Panc1 (cell line): ENCODE measurements around the gene RASSF4. TPM values are rescaled to one million over a fixed set of nuclear protein-coding genes. Genes with fewer than 3 reads are reported as not detected.

ENCODE experiments used
- ATAC-seq: fragments of 200-7000 bp; cut with Tn5 transposase; 2 replicates; pipeline ENCODE4 v1.9.1; 2020; ENCODE audit warnings: mild to moderate bottlenecking, moderate library complexity
- BruUV-seq: library from RNA; stranded (reverse); fragments of 400-500 nt; replicated peaks from 2 replicates; lab custom pipeline; 2021; lab: Mats Ljungman, UMichigan
- CTCF ChIA-PET: fragments of 300-600 bp; sonication (Branson Sonifier 250); formaldehyde crosslinking; loops from one replicate; lab custom pipeline; 2022; ENCODE audit warnings: antibody characterized with exemption; lab: Charles Lee
- POLR2A ChIA-PET: fragments of 300-600 bp; sonication (Branson Sonifier 250); formaldehyde crosslinking; loops from one replicate; lab custom pipeline; 2022; ENCODE audit warnings: antibody characterized with exemption; lab: Charles Lee
- DNase-seq: peaks from one replicate; pipeline ENCODE4 v3.0.0-alpha.2; 2010; ENCODE audit warnings: low read depth, low spot score
- H3K27ac ChIP-seq: 2 replicates; pipeline ENCODE4 v1.5.1; 2011; ENCODE audit warnings: mild to moderate bottlenecking, low read length, inconsistent platforms
- H3K27me3 ChIP-seq: fragments of 200-500 bp; sonication (Bioruptor generic); 2 replicates; pipeline ENCODE4 v1.6.0; 2014; ENCODE audit warnings: low read length, inconsistent platforms; ENCODE audit not compliant: control insufficient read depth, insufficient read depth
- H3K36me3 ChIP-seq: fragments of 200-500 bp; sonication (Bioruptor generic); 2 replicates; pipeline ENCODE4 v1.5.1; 2014; ENCODE audit warnings: inconsistent platforms, mild to moderate bottlenecking, low read length, moderate library complexity; ENCODE audit not compliant: control insufficient read depth, insufficient read depth
- H3K4me1 ChIP-seq: 2 replicates; pipeline ENCODE4 v1.5.1; 2011; ENCODE audit warnings: inconsistent platforms, mild to moderate bottlenecking, low read length, moderate library complexity; ENCODE audit not compliant: control insufficient read depth, insufficient read depth
- H3K4me3 ChIP-seq, 2 experiments: 2 replicates each; pipeline ENCODE4 v1.5.1; 2011 to 2012; ENCODE audit warnings: low read depth in 2 of 2, low read length in 2 of 2, mild to moderate bottlenecking in 2 of 2, inconsistent platforms in 1 of 2, moderate library complexity in 1 of 2
- H3K9me3 ChIP-seq: fragments of 200-500 bp; sonication (Bioruptor generic); 2 replicates; pipeline ENCODE4 v1.5.1; 2014; ENCODE audit warnings: low read depth, mild to moderate bottlenecking, inconsistent platforms, low read length, moderate library complexity; ENCODE audit not compliant: control insufficient read depth, insufficient read depth
- CTCF ChIP-seq: fragments of 450-650 bp; IDR thresholded peaks from 2 replicates; pipeline ENCODE4 v1.5.1; 2017; ENCODE audit warnings: mild to moderate bottlenecking
- POLR2AphosphoS5 ChIP-seq: IDR thresholded peaks from 2 replicates; pipeline ENCODE4 v1.6.1; 2012; ENCODE audit warnings: mild to moderate bottlenecking, low read depth, low read length, moderate library complexity
- REST ChIP-seq, 2 experiments: IDR thresholded peaks; 2 replicates each; pipeline ENCODE4 v1.6.1; 2011 to 2012; ENCODE audit warnings: low read depth in 2 of 2, control low read depth in 1 of 2, low read length in 1 of 2, mild to moderate bottlenecking in 1 of 2, moderate library complexity in 1 of 2; ENCODE audit not compliant: insufficient read depth in 1 of 2
- SIN3A ChIP-seq: IDR thresholded peaks from 2 replicates; pipeline ENCODE4 v1.6.1; 2012; ENCODE audit warnings: low read depth, mild to moderate bottlenecking, low read length, moderate library complexity, borderline replicate concordance; ENCODE audit not compliant: insufficient read depth
- TCF7L2 ChIP-seq: IDR thresholded peaks from 2 replicates; pipeline ENCODE4 v1.6.1; 2011; ENCODE audit warnings: mild to moderate bottlenecking, low read depth, low read length, inconsistent platforms
- in situ Hi-C: cut with HindIII; loops from 2 replicates; pipeline ENCODE4 v1.10.0; 2016; ENCODE audit warnings: low sequenced_read_pairs, low pct_unique_long_range_greater_than_20kb
- intact Hi-C: fragments of 100-400 bp; cut with micrococcal nuclease; formaldehyde crosslinking; loops from one replicate; pipeline ENCODE4 v1.10.0; 2022; ENCODE audit not compliant: unreplicated experiment
- total RNA-seq: library from RNA; stranded (reverse); gene quantifications from one replicate; pipeline ENCODE4 v1.2.1, GENCODE V29; 2021; ENCODE audit not compliant: unreplicated experiment

RASSF4 gene
- total RNA-seq, 1 experiment from 2014 or later: 13.9 TPM

GRCh38 chr10:44969854-44970253 lies 10.3 kb downstream of the RASSF4 start:
- DNase-seq (no peak), ATAC-seq (no peak)
- Histone ChIP-seq H3K36me3 (no peaks in the 10 kb centered on the region), H3K27me3 (no peaks in the 10 kb centered on the region), H3K9me3 (no peaks in the 10 kb centered on the region), H3K4me1 (peaks cover 30% of the 10 kb centered on the region), H3K27ac (no peak overlapping the region), H3K4me3 (no peak overlapping the region)
- in situ Hi-C loops (no loop called here), intact Hi-C loops (no loop called here)
- POLR2A ChIA-PET: no interaction called here
- TF ChIP-seq TCF7L2: no peak
- no peak for TF ChIP-seq CTCF
- TF ChIP-seq POLR2AphosphoS5: no peak
- TF ChIP-seq REST (IDR thresholded peaks at IDR 0.05; ENCODE audit: insufficient read depth in 1 of 2, low read depth in 2 of 2, low read length in 1 of 2): no peak
- no peak for TF ChIP-seq SIN3A
- CTCF ChIA-PET: no interaction called here
- no TSS peak for BruUV-seq

DNA sequence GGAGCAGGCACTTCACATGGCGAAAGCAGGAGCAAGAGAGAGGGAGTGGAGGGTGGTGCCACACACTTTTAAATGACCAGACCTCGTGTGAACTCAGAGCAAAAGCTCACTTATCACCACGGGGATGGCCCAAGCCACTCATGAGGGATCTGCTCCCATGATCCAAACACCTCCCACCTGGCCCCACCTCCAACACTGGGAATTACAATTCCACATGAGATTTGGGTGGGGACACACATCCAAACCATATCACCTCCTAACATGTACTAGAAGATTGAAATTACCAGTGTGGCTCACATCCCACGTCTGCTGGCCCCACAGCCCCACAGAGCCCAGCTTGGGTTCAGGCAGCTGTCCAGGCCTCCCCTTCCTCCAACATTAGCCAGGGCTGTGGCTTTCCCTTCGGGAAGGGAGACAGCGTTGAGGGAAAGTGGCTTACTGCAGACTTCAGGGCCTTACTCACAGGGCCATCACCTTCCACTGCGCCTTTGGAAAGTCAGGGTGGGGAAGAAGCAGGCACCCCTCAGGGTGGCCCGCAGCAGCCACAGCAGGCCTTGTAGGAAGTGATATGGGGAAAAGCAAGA lies 11.3 kb downstream of the RASSF4 start:
- H3K9me3 ChIP-seq: no peaks in the 10 kb centered on the region
- CTCF ChIA-PET: no interaction called here
- peaks cover 32% of the 10 kb centered on the region for H3K4me1 ChIP-seq
- DNase-seq (no peak), ATAC-seq (no peak)
- TF ChIP-seq CTCF (no peak), SIN3A (no peak), REST (IDR thresholded peaks at IDR 0.05; ENCODE audit: insufficient read depth in 1 of 2, low read depth in 2 of 2, low read length in 1 of 2) (no peak), POLR2AphosphoS5 (no peak), TCF7L2 (no peak)
- H3K4me3 ChIP-seq: no peak overlapping the region
- intact Hi-C loops (no loop called here), in situ Hi-C loops (no loop called here)
- H3K36me3 ChIP-seq: no peaks in the 10 kb centered on the region
- no TSS peak for BruUV-seq
- H3K27me3 ChIP-seq: no peaks in the 10 kb centered on the region
- POLR2A ChIA-PET: no interaction called here
- no peak overlapping the region for H3K27ac ChIP-seq
